HG03558 (cell line): Measurements from ENCODE around the gene XPO4.

Source experiments
- ATAC-seq: cut with Tn5 transposase; IDR thresholded peaks from one replicate; pipeline ENCODE4 v1.9.1; 2021; ENCODE audit warnings: moderate number of reproducible peaks; ENCODE audit not compliant: unreplicated experiment; ENCODE audit errors: extremely low read depth

Gene XPO4

DNA sequence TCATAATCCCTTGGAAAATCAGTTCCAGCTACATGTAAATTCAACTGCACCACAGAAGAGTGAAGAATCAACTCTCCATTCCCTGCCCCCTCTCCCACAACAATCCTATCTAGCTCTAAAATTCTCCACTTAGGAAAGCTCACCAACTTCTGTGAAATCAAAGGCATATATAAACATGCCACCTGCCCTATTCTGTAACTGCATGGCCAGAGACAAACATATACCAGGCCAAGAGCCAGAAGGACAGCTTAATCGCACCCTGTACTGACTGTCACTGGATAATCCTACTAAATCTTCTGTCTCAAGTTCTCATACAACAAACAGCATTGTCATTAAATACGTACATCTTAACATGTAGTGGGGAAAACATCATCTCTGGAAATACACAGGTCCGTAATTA, 70.6 kb downstream of the XPO4 start:
- no peak for ATAC-seq

DNA sequence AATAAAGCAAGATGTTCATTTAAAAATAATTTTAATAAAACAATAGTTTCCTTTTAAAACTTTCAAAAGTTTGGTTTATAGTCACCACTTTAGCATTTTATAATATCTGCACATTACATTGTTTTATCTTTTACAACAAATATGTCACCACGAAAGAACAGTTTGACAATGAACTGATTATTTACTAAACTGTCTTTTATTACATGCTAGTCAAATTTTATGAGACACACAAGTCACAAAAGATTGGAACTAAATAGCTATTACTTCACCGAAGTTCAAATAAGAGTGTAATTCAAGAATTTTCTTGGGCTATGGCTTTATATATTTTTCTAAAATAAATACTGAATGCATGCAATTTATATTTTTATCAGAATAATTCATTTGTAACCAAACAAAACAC, 71.3 kb downstream of the XPO4 start:
- no peak for ATAC-seq

DNA sequence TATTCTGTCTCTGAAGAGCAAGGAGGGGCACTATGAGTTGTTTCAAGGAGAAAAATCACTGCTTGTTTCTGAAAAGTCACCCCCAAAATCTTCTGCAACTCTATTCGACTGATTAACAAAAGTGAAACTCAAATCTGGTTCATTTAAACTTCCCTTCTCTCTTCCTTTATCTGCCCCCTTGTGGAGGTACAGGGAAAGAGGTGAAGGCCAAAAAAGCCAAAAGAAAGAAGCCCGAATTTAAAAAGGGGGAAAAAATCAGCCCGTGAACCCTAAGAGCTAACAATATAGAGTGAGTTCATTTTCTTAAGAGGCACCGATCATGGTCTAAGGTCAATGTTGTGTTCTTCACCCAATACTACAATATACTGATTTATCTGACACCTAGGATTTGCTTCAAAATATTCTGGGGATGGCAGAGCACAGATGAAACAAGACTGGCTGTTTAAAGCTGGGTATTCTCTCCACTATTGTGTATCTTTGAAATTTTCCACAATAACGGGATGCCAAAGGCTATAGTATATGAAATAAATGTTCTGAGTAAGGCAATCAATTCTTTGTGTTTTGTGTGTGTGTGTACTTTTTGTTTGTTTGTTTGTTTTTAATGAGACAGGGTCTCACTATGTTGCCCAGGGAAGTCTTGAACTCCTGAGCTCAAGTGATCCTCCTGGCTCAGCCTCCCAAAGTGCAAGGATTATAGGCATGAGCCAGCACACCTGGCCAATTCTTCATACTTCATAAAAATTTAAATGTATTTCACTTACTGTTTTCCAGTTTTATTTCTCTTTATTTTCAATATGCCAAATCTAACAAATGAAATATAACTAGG, 73.8 kb downstream of the XPO4 start:
- ATAC-seq = peak; percentile 64

DNA sequence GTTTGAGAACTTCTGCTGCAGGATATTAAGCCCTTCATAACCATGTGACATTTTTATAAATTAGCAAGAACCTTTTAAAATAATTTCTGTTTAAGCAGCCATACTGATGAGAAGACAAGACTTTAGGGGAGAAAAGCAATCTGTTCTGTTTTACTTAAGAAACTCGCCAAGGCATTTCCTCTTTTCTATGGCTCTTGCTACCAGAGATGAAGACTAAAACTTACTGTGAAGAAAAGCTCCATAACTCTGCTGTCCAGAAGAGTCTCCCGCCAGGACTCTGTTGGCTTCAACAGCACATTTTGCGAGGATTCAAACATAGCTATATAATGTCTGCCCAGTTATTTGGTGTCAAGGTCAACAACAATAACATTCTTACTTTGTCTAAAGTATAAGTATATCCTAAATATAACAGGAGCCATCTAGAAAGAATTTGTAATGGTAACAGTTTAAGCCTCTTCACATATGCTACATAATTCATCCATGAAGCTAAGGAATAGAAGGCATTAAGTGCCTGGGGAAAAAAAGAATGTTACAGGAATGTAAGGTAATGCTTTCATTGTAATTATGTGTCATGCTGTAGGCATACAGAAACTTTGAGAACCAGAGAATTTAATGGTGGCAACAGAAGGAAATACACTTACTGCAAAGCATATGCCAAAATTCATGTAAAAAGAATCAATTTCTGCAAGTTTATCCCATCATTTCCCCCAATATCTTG, 75.5 kb downstream of the XPO4 start:
- ATAC-seq = no peak

DNA sequence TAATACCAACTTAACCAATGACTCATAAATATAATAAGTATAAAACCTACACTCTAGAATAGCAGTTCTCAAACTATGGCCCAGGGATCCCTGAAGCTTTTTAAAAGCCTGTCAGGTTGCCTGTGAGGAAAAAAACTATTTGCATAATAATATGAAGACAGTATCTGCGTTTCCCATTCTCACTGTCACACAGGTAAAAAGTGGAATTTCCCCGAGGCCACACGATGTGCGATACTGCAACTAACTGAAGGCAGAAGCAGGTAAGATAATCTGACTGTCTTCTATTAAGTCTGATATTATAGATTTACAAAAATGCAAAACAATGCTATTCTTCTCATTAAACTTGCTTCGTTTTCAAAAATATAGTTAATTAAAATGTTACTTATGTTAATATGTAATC, 76.2 kb downstream of the XPO4 start:
- ATAC-seq = no peak

DNA sequence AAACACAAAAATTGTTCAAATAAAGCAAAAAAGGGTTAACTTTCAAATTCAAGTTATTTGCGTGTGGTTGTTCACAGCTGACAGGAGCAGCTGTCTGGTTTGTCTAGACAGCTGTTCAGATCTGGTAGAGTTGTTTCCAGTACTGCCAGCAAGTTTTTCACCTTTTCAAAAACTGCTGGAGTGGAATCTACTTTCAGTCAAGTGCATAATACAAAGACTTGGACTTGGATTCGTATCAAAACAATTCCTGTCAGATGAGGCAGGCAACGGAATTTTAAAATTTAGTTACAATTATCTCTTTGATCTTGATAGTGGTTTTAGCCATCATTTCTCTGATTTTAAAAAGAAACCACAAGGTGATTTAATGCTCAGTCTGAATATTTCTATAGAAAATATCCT, 77.1 kb downstream of the XPO4 start:
- ATAC-seq = no peak

DNA sequence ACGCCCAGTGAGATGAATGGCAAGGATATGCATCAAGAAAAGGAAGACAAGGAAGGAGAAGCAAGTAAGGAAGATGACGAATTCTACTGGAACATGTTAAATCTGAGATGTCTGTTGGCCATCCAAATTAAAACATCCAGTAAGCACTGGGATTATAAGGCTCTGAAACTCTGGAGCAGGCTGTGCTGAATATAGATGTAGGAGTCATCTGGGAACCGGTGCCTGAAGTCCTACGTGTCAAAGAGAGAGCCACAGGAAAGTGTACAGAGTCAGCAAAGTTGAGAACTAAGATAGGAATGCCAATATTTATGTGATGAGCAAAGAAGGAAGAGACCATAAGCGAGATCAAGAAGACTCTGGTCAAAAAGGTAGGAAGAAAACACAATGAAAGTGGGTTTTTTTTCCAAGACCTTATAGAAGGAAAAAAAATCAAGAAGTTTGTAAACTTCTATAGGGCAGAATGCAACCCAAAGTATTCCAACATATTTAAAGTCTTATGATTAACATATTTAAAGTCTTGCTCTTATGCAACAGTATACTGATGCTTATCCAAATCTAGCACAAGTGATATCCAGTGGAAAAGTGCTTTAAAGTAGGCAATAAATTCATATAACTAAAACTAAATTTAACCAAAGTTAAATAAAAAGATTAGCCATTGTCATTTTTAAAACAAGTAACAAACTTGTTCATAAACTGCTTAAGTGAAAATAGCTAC, 77.6 kb downstream of the XPO4 start:
- ATAC-seq = no peak

DNA sequence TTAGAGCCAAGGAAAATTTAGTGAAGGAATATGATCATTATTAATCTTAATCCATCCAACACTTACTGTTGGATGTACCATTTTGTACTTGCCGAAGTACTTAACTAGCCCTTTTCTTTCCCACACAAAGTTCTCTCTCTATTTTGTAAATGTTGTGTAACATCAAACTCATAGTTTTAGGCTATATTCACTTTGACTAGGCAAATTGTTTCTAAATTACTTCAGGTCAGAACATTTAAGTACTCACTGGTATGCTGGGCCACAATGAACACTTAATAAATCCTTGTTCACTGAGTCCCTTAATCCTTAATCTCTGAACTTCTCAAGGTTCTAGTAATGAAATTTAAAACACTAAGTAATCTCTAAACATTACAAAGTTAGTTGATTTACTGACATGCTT, 79.5 kb downstream of the XPO4 start:
- no peak for ATAC-seq

DNA sequence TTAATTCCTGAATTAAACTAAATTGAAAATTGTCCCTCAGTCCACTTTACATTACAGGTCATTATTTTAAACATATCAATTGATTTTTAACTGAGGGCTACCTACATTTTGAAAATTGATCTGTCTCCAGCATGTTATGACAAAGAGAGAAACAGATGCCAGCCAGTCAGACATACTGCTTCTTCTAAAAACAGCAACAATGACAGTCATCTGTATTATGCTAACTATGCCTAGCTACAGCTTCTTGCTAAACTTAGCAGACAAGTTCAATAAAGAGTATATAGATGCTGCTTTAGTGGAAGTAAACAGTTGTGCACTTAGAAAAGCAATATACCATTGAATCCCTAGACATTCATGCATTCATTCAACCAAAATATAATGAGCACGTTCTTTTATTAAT, 80.1 kb downstream of the XPO4 start:
- no peak for ATAC-seq

DNA sequence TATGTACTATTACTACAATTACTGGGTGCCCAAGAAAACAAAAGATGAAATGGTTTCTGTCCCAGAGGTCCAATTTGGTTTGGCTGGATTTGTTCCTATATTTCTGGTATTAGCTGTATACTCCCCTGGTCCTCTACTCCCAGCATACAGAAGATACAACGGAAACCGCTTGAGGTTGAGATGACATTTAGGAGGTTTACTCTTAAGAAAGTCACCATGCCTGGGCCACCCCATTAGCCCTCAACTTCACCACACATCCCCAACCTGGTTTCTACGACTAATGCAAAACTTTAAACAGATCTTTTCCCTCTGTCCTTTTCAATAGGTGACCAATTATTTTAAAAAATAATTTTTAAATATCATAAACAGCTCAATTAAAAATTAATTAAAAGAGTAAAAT, 82.8 kb downstream of the XPO4 start:
- ATAC-seq = no peak

DNA sequence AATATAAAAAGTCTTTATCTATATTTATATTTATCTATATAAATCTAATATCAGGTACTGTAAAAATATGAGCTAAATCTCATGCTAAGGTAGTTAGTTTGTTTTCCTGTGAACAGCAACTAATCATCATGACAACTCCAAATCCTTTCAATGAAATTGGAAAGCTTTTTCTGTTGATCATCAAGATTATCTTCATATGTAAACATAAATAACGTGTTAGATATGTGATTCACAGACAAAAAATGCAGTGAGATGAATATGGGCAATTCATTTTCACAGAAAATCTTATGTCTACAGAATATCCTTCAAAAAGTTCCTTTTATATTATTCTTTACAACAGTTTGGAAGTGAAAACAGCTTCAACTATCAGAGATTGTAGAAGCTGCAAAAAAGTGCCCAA, 87.1 kb downstream of the XPO4 start:
- no peak for ATAC-seq

DNA sequence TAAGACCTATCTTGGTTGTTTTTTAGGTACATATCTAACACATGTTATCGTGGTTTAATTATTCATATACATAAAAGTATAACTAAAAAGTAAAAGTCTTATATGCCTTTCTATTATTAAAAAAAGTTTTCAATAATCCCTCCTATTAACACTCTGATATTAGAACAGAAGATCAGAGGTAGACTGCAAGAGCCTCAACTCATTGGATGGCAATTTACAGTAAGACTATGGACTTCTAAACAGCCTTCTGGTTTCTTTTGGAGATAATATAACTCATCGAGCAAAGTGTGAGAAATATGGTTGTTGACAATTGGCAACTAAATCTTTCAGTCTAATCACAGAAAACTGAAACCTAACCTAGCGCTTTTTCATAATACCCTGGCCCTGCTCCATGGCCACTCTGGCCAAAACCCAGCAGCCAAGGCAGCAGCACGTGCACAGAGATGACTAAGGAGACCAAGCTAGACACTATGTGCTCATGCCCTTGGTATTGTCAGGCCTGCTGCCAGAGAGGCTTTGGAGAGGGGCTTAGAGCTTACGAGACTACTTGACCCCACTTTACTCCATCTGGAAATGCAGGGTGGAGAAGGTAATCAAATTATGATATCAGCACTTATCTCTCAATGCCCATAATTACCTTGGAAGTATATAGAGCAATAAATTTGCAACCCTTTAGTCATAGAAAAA, 88.2 kb downstream of the XPO4 start:
- no peak for ATAC-seq

DNA sequence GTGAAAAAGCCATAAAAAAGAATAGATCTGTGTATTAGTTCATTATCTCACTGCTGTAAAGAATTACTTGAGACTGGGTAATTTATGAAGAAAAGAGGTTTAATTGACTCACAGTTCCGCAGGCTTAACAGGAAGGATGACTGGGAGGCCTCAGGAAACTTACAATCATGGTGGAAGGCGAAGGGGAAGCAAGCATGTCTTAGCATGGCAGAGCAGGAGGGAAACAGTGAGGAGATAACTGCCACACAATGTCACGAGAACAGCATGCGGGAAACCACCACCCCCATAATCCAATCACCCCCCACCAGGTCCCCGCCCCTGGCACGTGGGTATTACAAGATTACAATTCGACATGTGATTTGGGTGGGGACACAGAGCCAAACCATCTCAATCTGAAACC, 89.7 kb downstream of the XPO4 start:
- ATAC-seq = no peak

DNA sequence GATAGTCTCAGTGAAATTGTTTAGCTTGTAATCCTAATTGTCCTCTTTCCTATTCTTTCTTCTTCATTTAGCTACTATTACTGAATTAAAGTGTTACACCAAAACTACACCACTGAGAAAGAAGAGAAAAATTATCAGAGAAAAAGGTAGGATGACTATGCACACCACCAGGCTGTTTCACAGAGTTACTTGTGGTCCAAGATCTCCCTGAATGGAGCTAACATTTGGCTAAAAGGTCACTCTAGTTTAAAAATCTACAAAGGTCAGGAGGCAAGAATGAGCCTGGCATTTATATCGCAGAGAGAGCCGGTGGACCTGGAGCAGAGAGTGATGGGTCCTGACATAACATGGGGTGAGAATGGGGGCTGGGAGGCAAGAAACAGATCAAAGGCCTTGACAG, 91.7 kb downstream of the XPO4 start:
- no peak for ATAC-seq

DNA sequence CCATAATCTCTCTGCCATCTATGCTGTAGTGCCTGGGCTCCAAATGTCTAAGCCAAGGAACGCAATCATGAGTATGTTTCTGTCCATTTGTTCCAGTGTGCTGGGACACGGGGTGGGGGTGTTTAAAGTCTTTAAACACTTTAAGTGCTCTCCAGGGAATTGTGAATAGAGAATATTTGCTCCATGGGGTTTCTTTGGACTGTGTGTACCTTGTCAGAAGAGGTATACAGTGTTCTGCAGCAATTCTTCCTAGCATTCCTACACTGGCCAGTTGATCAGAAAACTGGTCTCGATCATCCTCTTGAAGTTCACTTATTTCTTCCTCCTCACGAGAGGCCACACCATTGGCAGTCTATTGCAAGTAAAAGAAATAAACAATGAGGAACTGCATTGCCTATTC, 93.7 kb downstream of the XPO4 start:
- ATAC-seq = no peak

DNA sequence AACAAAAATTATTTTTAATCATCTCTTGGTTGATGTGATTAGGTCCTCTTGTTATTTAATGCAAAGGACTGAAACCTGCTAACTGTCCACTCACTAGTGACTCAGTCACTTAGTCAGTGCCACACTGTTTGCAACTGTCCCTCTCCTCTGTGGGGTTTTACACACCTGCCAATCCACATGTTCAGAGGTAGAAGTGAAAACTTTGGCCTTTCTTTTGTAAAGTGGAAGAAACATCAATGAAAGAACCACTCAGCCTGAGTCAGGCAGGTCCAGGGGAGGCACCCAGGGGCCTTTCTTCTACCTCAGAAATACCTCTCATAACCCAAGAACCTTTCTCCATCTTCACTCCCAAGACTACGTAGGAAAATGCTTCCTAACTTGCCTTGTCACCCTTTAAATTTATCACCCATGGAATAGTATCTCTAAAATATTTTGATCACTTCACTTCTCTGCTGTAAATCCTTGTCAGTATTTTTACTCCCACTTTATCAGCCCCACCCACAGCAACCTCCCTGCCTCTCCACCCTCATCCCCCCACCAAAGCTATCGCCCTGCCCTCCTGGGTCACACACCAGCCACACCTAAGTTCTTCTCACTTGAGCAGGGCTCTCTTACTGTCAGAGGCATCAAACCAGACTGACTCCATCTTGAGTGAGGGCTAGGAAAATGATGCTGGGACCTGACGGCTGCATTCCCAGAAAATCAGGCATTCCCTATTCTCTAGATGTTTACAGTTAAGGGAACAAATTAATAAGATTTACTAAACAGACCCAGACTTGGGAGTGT, 99.2 kb downstream of the XPO4 start:
- no peak for ATAC-seq

DNA sequence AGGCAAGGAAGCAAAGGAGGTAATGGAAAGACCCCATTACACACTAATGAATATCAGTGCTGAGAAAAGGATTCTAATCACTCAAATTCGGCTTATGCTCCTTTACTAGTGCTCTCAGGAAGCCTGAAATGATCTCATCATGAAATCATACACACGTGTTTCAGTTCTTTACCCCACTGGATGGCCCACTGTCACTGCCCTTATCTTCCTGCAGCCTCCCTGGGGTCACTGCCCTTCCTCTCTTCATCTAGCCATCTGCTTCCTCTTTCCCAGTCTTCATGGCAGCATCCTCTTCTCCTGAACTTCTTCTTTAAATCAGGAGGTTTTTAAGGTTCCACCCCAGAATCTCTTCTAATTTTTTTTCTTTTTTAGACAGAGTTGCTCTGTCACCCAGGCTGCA, 100.8 kb downstream of the XPO4 start:
- ATAC-seq = no peak

DNA sequence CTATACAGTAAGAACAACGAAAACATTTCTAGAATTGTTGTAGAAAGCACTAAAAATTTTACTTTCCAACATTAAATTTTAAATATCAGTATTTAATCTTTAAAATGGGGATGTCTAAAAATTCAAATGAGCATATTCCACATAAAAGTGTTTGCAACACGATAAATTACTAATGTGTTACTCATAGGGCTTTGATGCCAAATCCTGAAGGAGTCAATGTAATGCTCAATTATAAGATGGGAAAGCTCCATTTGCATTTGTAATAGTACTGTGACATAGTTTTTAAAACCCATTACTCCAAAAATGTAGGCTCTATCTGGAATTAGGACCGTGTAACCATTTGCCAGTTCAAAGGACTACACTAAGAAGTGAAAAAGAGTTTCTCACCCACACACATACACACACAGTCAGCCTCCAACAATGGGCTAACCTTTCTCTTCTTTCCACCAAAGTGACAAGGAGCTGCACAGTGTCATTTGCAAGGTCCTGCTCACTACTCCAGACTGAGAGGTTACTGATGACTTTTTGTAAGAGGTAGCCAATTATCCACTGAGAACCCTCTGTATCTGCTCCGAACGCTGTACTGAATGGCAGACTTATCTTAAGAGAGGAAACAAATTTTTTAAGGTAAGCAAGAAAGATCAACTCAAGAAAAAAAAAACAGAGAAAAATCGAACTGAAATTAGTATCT, 102.7 kb downstream of the XPO4 start:
- no peak for ATAC-seq

DNA sequence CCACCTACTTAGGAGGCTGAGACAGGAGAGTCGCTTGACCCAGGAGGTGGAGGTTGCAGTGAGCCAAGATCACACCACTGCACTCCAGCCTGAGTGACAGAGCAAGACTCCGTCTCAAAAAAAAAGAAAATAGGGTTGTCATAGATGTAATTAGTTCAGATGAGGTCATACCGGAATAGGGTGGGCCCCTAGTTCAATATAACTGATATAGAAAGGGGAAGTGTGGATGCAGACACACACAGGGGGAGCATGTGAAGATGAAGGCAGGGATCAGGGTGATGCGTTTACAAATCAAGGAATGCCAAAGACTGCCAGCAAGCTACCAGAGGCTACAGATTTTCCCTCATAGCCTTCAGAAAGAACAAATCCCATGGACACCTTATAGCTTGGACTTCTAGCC, 104.5 kb downstream of the XPO4 start:
- ATAC-seq = no peak
